PC-3 (cell line): ENCODE data around the gene MAGEF1.

Source experiments
- EZH2phosphoT487 ChIP-seq: fragments of 300-600 bp; sonication (generic); IDR thresholded peaks from 2 replicates; pipeline ENCODE4 v1.6.1; 2018; ENCODE audit warnings: mild to moderate bottlenecking, antibody characterized with exemption, low read length, borderline replicate concordance
- TF ChIP-seq, protein P1 (sequence below): fragments of 300-600 bp; sonication (generic); conservative IDR thresholded peaks from 2 replicates; pipeline ENCODE4 v1.5.1; 2017; ENCODE audit warnings: antibody characterized with exemption, low read depth, mild to moderate bottlenecking, low read length

DNA sequence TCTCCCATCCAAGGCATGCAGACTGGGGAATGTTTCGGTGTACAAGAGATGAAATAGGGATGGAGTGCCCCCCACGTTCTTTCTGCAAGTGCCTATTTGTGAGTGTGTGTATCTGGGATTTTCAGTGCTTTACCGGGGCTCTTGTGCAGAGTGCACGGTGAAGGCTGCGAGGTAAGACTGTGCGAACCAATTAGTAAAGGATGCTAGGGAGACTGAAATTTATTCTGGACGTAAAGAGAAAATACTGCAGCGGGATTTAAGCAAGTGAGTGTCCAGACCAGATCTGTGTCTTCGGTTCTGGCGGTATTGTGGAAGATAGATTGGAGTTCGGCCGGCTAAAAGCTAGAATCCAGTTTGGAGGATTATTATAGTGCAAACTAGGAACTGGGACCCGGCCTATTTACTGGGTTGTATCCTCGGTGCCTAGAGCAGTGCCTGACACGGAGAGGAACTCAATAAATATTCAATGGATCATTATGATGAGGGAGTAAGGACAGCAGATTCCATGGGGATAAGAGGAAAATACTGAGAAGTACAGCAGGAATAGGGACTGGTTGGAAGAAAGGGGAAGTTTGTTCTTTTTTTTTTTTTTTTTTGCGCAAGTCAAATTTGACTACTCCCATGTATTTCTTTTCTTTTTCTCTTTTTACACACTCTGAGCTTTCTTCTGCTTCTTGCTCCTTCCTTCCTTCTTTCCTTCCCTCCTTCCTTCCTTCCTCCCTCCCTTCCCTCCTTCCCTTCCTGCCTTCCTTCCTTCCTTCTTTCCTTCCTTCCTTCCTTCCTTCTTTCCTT lies 580 bp upstream of the MAGEF1 start:
- TF ChIP-seq, protein P1, sequence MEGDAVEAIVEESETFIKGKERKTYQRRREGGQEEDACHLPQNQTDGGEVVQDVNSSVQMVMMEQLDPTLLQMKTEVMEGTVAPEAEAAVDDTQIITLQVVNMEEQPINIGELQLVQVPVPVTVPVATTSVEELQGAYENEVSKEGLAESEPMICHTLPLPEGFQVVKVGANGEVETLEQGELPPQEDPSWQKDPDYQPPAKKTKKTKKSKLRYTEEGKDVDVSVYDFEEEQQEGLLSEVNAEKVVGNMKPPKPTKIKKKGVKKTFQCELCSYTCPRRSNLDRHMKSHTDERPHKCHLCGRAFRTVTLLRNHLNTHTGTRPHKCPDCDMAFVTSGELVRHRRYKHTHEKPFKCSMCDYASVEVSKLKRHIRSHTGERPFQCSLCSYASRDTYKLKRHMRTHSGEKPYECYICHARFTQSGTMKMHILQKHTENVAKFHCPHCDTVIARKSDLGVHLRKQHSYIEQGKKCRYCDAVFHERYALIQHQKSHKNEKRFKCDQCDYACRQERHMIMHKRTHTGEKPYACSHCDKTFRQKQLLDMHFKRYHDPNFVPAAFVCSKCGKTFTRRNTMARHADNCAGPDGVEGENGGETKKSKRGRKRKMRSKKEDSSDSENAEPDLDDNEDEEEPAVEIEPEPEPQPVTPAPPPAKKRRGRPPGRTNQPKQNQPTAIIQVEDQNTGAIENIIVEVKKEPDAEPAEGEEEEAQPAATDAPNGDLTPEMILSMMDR: no peak
- no peak for TF ChIP-seq EZH2phosphoT487
